Activated naive CD8-positive, alpha-beta T cell treated with anti-CD3 and anti-CD28 coated beads, Interleukin-2, amount 10 ng/mL, durations not matched to agents 7 days and 5 days (primary cell): ENCODE data around the gene SPECC1L. TPM values are rescaled to one million over a fixed set of nuclear protein-coding genes. Genes with fewer than 3 reads are reported as not detected.

Source experiments
- ATAC-seq: fragments of 150-1000 bp; cut with Tn5 transposase; one replicate; pipeline ENCODE4 v1.10.0; 2021; ENCODE audit warnings: low read depth, moderate library complexity
- POLR2A ChIA-PET: fragments of 350-600 bp; sonication (Branson Sonifier 250); formaldehyde crosslinking; loops from one replicate; lab custom pipeline; 2021; ENCODE audit warnings: antibody characterized with exemption; lab: Charles Lee
- DNase-seq: peaks from one replicate; pipeline ENCODE4 v3.0.0; 2021
- H3K27ac Mint-ChIP-seq: one replicate; pipeline ENCODE4 v1.8.0; 2022; ENCODE audit warnings: mild to moderate bottlenecking, mixed read lengths
- H3K27me3 Mint-ChIP-seq: one replicate; pipeline ENCODE4 v1.8.0; 2022; ENCODE audit warnings: mild to moderate bottlenecking, moderate library complexity, mixed read lengths
- H3K36me3 Mint-ChIP-seq: one replicate; pipeline ENCODE4 v1.8.0; 2021; ENCODE audit warnings: mild to moderate bottlenecking, mixed read lengths
- H3K4me1 Mint-ChIP-seq: one replicate; pipeline ENCODE4 v1.8.0; 2021; ENCODE audit warnings: mixed read lengths
- H3K4me3 Mint-ChIP-seq: one replicate; pipeline ENCODE4 v1.8.0; 2022; ENCODE audit warnings: mild to moderate bottlenecking, moderate library complexity, mixed read lengths
- H3K9me3 Mint-ChIP-seq: one replicate; pipeline ENCODE4 v1.8.0; 2021; ENCODE audit warnings: mixed read lengths
- total RNA-seq, 2 experiments: library from RNA; stranded (reverse); gene quantifications; one replicate each; pipeline ENCODE4 v1.2.3, GENCODE V29; 2021

SPECC1L gene
- total RNA-seq, 2 experiments from 2014 or later, result 55.4 to 59.4 TPM

- no peak overlapping the region for H3K4me3 Mint-ChIP-seq
- POLR2A ChIA-PET, result no interaction called here
- no peaks in the 10 kb centered on the region for H3K27me3 Mint-ChIP-seq
- DNase-seq, result no peak
- peaks cover 15% of the 10 kb centered on the region for H3K4me1 Mint-ChIP-seq
- no peak overlapping the region for H3K27ac Mint-ChIP-seq
- ATAC-seq, result no peak
- no peaks in the 10 kb centered on the region for H3K36me3 Mint-ChIP-seq
- peaks cover 2% of the 10 kb centered on the region for H3K9me3 Mint-ChIP-seq
Observed at GRCh38 chr22:24463071-24463760, 192.6 kb downstream of the SPECC1L start.

- H3K4me3 Mint-ChIP-seq, result no peak overlapping the region
- ATAC-seq (no peak), DNase-seq (no peak)
- H3K4me1 Mint-ChIP-seq, result peaks cover 12% of the 10 kb centered on the region
- H3K9me3 Mint-ChIP-seq, result peaks cover 2% of the 10 kb centered on the region
- H3K27me3 Mint-ChIP-seq, result no peaks in the 10 kb centered on the region
- H3K27ac Mint-ChIP-seq, result no peak overlapping the region
- H3K36me3 Mint-ChIP-seq, result no peaks in the 10 kb centered on the region
- POLR2A ChIA-PET, result no interaction called here
Observed at GRCh38 chr22:24465566-24465965, 194.9 kb downstream of the SPECC1L start.

GRCh38 chr22:24465975-24466374 is 195.3 kb downstream of the SPECC1L start:
- no peak for ATAC-seq
- no peak overlapping the region for H3K27ac Mint-ChIP-seq
- H3K36me3 Mint-ChIP-seq, result no peaks in the 10 kb centered on the region
- peaks cover 2% of the 10 kb centered on the region for H3K9me3 Mint-ChIP-seq
- no peak overlapping the region for H3K4me3 Mint-ChIP-seq
- no peaks in the 10 kb centered on the region for H3K27me3 Mint-ChIP-seq
- DNase-seq, result no peak
- H3K4me1 Mint-ChIP-seq, result peaks cover 8% of the 10 kb centered on the region
- POLR2A ChIA-PET, result no interaction called here

- ATAC-seq (no peak), DNase-seq (no peak)
- no peak overlapping the region for H3K4me3 Mint-ChIP-seq
- peaks cover 8% of the 10 kb centered on the region for H3K4me1 Mint-ChIP-seq
- POLR2A ChIA-PET, result no interaction called here
- H3K36me3 Mint-ChIP-seq, result no peaks in the 10 kb centered on the region
- H3K27ac Mint-ChIP-seq, result no peak overlapping the region
- peaks cover 2% of the 10 kb centered on the region for H3K9me3 Mint-ChIP-seq
- no peaks in the 10 kb centered on the region for H3K27me3 Mint-ChIP-seq
Observed at GRCh38 chr22:24466716-24467328, 196.2 kb downstream of the SPECC1L start.

DNA sequence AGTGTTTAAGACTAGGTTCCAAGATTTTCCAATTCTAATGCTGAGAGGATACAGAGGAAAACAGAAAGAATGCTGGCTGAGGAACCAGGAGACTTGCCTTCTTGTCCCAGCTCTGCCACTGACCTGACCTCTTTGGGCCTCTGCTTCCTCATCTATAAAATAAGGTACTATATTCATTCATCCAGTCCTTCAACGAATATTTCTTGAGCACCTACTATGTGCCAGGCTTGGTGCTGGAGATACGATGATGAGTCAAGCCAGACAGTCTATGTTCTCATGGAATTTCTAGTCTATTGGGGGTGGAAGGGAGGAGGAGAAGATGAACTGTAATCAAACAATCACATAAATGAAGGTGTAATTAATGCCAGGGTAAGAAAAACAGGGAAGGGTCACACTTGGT is 196.7 kb downstream of the SPECC1L start:
- ATAC-seq, result no peak
- peaks cover 2% of the 10 kb centered on the region for H3K9me3 Mint-ChIP-seq
- no peak overlapping the region for H3K4me3 Mint-ChIP-seq
- H3K27ac Mint-ChIP-seq, result no peak overlapping the region
- H3K4me1 Mint-ChIP-seq, result peaks cover 8% of the 10 kb centered on the region
- no peak for DNase-seq
- POLR2A ChIA-PET, result no interaction called here
- no peaks in the 10 kb centered on the region for H3K36me3 Mint-ChIP-seq
- no peaks in the 10 kb centered on the region for H3K27me3 Mint-ChIP-seq

Other genes with a start within 250 kb of the SPECC1L start
- 1 to 10 TPM in 1 of 2 experiments, under 1 TPM in 1; 0.94 to 1.2 TPM for gene SUSD2, start 89.3 kb upstream of the SPECC1L start, total RNA-seq
- under 1 TPM in 1 of 2 experiments, not detected in 1; 0.11 TPM for gene GGT5, start 25.7 kb upstream of the SPECC1L start, total RNA-seq
- 10 to 100 TPM; 29.1 to 30.3 TPM for gene ADORA2A, start 156.8 kb downstream of the SPECC1L start, total RNA-seq
- gene UPB1, start 224.5 kb downstream of the SPECC1L start, total RNA-seq, result under 1 TPM; 0.30 to 0.34 TPM